HT1080 (cell line): ENCODE data around the gene HES6. TPM values are rescaled to one million over a fixed set of nuclear protein-coding genes. Genes with fewer than 3 reads are reported as not detected.

Experiments used
- DNase-seq: peaks from one replicate; pipeline ENCODE4 v3.0.0-alpha.2; 2015; ENCODE audit warnings: low read depth
- total RNA-seq: library from RNA; depleted of rRNA; stranded (reverse); fragments of >200 nt; shearing (Covaris generic); gene quantifications from 2 replicates; pipeline ENCODE4 v1.2.3, GENCODE V29; 2014; rRNA removed

Gene HES6
- total RNA-seq, 1 experiment from 2014 or later = 16.8 TPM

DNA sequence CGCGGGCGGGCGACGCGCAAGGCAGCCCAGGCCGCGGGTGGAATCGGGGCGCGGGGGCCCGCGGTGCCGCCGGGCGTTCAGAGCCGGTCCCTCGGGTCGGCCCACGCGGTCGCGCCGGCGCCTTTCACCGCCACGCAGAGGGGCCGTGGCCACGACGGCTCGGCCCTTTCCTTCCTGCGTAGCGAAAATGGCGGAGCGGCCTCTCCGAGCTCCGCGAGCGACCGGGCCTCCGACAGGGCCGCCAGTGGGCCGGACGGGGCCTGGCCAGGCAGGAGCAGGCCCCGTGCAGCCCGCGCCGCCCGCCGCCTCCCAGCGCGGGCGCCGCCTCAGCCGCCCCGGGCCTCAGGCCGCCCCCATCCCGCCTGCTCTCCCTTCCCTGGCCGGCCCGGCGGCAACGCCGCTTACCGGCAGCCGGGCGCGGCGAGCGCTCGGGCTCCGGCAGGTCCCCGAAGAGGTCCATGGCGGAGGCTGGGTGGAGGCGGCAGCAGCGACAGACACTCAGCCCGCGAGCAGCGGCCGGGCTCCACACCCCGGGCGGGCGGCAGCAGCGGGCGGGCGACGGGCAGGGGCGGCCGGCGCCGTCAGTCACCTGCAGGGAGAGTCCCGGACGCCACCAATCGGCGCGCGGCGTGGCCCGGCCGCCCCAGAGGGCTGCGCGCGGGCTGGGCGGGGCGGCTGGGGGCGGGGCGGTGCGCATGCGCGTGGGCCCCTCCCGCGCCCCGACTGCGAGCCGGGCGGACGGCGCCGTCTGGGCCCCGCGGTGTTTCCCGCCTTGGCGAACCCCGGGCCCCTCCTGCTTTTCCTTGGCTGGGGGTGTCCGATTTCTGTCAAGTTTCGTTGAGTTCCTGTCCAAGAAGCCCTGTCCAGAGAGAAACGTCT is 36.5 kb downstream of the HES6 start, which contains the start of gene ILKAP:
TSS of gene ILKAP (minus strand) at position 602 of the 879 bp plus-strand sequence. CDS start at position 460, 142 bp downstream.
- peak; percentile 55 for DNase-seq

DNA sequence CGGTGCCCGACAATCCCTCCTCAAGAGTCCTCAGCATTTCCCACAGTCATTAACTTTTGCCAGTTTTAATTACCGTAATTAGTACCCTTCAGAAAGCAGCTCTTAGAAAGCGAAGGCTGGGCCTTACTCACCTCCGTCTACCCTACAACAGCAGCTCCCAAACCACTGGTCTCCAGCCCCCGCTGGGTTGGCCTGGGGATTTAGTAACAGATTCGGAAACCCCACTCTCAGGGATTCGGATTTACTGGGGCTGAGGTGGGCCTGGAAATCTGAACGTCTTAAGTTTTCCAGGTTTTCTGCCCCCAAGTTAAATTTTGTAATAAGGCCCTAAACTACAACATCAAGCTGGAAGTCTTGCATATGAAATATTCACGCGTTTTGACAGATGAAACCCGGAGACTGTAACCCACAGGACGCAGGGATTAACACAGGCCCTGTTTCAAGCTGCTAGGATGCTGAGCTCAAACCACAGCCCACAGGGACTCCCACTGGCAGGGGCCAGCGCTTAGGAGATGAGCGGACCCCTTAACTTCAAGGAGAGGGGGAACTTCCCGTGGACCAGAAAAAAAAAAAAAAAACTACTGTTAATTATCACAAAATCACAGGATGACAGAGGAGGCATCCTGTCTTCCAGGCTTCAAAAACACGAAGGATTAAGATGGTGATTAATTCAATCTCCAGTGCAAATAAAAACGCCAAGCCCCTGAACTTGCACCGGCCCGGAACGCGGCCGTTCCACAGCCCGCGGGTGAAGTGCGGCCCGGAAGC is 37.3 kb downstream of the HES6 start:
- peak; percentile 5 for DNase-seq

DNA sequence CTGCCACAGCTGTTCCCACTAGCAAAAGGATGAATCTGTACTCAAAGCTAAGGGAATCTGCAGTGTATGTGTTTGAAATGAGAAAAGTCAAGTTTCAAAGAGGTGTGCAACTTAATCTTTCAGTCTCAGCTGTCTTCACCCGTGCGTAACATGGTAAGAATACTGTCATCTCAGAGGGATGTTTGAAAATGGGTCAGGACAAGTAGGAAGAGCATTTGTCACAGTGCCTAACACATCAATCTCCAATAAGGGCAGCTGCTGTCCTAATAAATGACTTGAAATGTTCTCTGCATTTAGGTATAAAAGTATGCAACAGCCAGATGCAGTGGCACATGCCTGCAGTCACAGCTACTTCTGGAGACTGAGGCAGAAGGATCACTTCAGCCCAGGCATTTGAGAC is 49.4 kb downstream of the HES6 start:
- DNase-seq = no peak

Other genes with a start within 250 kb of the HES6 start
- gene SCLY, start 179.0 kb downstream of the HES6 start, total RNA-seq = 49.4 and 51.2 TPM in 2 replicates
- gene ESPNL, start 139.7 kb downstream of the HES6 start, total RNA-seq = 0.27 and 0.85 TPM in 2 replicates
- not detected in 2 replicates for gene KLHL30, start 101.4 kb downstream of the HES6 start, total RNA-seq
- gene ERFE, start 81.1 kb downstream of the HES6 start, total RNA-seq = 13.1 and 15.3 TPM in 2 replicates
- 19.1 and 44.3 TPM in 2 replicates for gene ILKAP, start 36.3 kb downstream of the HES6 start, total RNA-seq
- 2.6 and 2.9 TPM in 2 replicates for gene PER2, start 48.6 kb upstream of the HES6 start, total RNA-seq
- gene TRAF3IP1, start 80.5 kb upstream of the HES6 start, total RNA-seq = 5.2 and 7.1 TPM in 2 replicates
- gene ASB1, start 186.9 kb upstream of the HES6 start, total RNA-seq = 49.9 and 56.6 TPM in 2 replicates